Aorta (tissue), 5 donors: Measurements from ENCODE around the gene TMEM176A. TPM values are rescaled to one million over a fixed set of nuclear protein-coding genes. Genes with fewer than 3 reads are reported as not detected.

Source experiments
- ATAC-seq: fragments of 200-7000 bp; cut with Tn5 transposase; one replicate; pipeline ENCODE4 v1.9.1; 2022; ENCODE audit warnings: moderate library complexity; ENCODE audit not compliant: low FRiP score
- DNase-seq, 2 donors: peaks; one replicate each; pipeline ENCODE4 v3.0.0-alpha.2; 2020
- H3K27ac ChIP-seq, 2 donors: one replicate each; pipeline ENCODE4 v1.5.1; 2013; ENCODE audit warnings: low read length in 2 of 2, mild to moderate bottlenecking in 2 of 2, moderate library complexity in 2 of 2, control low read depth in 1 of 2, inconsistent platforms in 1 of 2, low read depth in 1 of 2
- H3K27me3 ChIP-seq, 2 donors: one replicate each; pipeline ENCODE4 v1.6.1; 2013; ENCODE audit warnings: control low read depth in 1 of 2, low read length in 1 of 2, mild to moderate bottlenecking in 1 of 2, moderate library complexity in 1 of 2; ENCODE audit not compliant: insufficient read depth in 2 of 2, control insufficient read depth in 1 of 2
- H3K36me3 ChIP-seq, 2 donors: one replicate each; pipeline ENCODE4 v1.6.1; 2013; ENCODE audit warnings: control low read depth in 1 of 2, low read length in 1 of 2, mild to moderate bottlenecking in 1 of 2; ENCODE audit not compliant: insufficient read depth in 2 of 2, control insufficient read depth in 1 of 2
- H3K4me1 ChIP-seq, 2 donors: one replicate each; pipeline ENCODE4 v1.6.1; 2013; ENCODE audit warnings: low read length in 2 of 2, control low read depth in 1 of 2, mild to moderate bottlenecking in 1 of 2, moderate library complexity in 1 of 2; ENCODE audit not compliant: insufficient read depth in 2 of 2, control insufficient read depth in 1 of 2
- H3K4me3 ChIP-seq, 2 donors: one replicate each; pipeline ENCODE4 v1.5.1; 2013; ENCODE audit warnings: low read length in 2 of 2, control low read depth in 1 of 2, mild to moderate bottlenecking in 1 of 2
- H3K9me3 ChIP-seq: one replicate; pipeline ENCODE4 v1.6.1; 2013; ENCODE audit warnings: mild to moderate bottlenecking, low read length; ENCODE audit not compliant: control insufficient read depth
- WGBS, 2 donors: extraction: QIAGEN DNeasy Blood & Tissue Kit; methylation state at CpG; one replicate each; pipeline ENCODE4 v1.1.7; 2013; 5-methylcytosine and 5-hydroxymethylcytosine counted together
- intact Hi-C, 2 donors: fragments of 100-400 bp; cut with DNase I; formaldehyde crosslinking; loops; one replicate each; pipeline versions ENCODE4 v1.14.2 to v1.15.0; 2022
- polyA plus RNA-seq, 2 donors: library from polyadenylated mRNA; stranded (reverse); fragments of 200-250 nt; gene quantifications; one replicate each; pipeline ENCODE4 v1.2.3, GENCODE V29; 2013
- total RNA-seq, 2 donors: library from RNA; stranded (reverse); fragmentation: NEBNext Ultra II Directional; extraction: Animal tissue kit (Norgen Biotek cat#: 25700); gene quantifications; one replicate each; pipeline ENCODE4 v1.2.1, GENCODE V29; 2021
- donor health status: healthy with polysubstance abuse.
- donor health status: Bipolar disorder and iron deficiency.
- donor health status: DM: no; HTN: no; CAD: no.
- donor health status: DM: no; HTN: no; CAD: no.
- donor health status: DM: yes; HTN: yes; CAD: no.

TMEM176A gene
- total and polyA plus RNA-seq, 4 donors: 3.7 to 77.7 (median 37.0) TPM

- Histone ChIP-seq H3K27me3 (no peaks in the 10 kb centered on the region), H3K9me3 (no peaks in the 10 kb centered on the region), H3K4me3 (no peak overlapping the region), H3K36me3 (no peaks in the 10 kb centered on the region), H3K27ac (no peak overlapping the region), H3K4me1 (no peaks in the 10 kb centered on the region)
- 51 to 56% methylated on average over 7 of the region's 7 CpGs for WGBS, 2 donors
- DNase-seq (no peak), ATAC-seq (no peak)
- intact Hi-C loops: no loop called here
These were observed 20.1 kb downstream of the TMEM176A start for GRCh38 chr7:150820578-150821198.

- no peaks in the 10 kb centered on the region for H3K27me3 ChIP-seq
- intact Hi-C loops: no loop called here
- no peak overlapping the region for H3K4me3 ChIP-seq
- DNase-seq (no peak), ATAC-seq (no peak)
- no peaks in the 10 kb centered on the region for H3K4me1 ChIP-seq
- H3K36me3 ChIP-seq: no peaks in the 10 kb centered on the region
- no peaks in the 10 kb centered on the region for H3K9me3 ChIP-seq
- no peak overlapping the region for H3K27ac ChIP-seq
- WGBS, 2 donors: 60 to 62% methylated on average over 8 of the region's 8 CpGs
These were observed 22.5 kb downstream of the TMEM176A start for GRCh38 chr7:150823043-150823442.

- intact Hi-C loops: no loop called here
- ATAC-seq (no peak), DNase-seq (no peak)
- Histone ChIP-seq H3K36me3 (no peaks in the 10 kb centered on the region), H3K4me1 (no peaks in the 10 kb centered on the region), H3K27me3 (no peaks in the 10 kb centered on the region), H3K27ac (no peak overlapping the region), H3K9me3 (no peaks in the 10 kb centered on the region), H3K4me3 (no peak overlapping the region)
- 33 to 43% methylated on average over 10 of the region's 10 CpGs for WGBS, 2 donors
These were observed 23.0 kb downstream of the TMEM176A start for GRCh38 chr7:150823484-150824126.

- H3K27ac ChIP-seq: no peak overlapping the region
- H3K27me3 ChIP-seq: no peaks in the 10 kb centered on the region
- H3K4me1 ChIP-seq: no peaks in the 10 kb centered on the region
- no peaks in the 10 kb centered on the region for H3K9me3 ChIP-seq
- DNase-seq (no peak), ATAC-seq (no peak)
- WGBS, 2 donors: 90 to 95% methylated on average over 20 of the region's 20 CpGs
- H3K4me3 ChIP-seq: no peak overlapping the region
- intact Hi-C loops: no loop called here
- H3K36me3 ChIP-seq: no peaks in the 10 kb centered on the region
These were observed 24.0 kb downstream of the TMEM176A start for GRCh38 chr7:150824379-150825177.

GRCh38 chr7:150826061-150826849 is 25.7 kb downstream of the TMEM176A start:
- Histone ChIP-seq H3K9me3 (no peaks in the 10 kb centered on the region), H3K4me1 (no peaks in the 10 kb centered on the region), H3K4me3 (no peak overlapping the region), H3K27me3 (no peaks in the 10 kb centered on the region), H3K27ac (no peak overlapping the region), H3K36me3 (no peaks in the 10 kb centered on the region)
- DNase-seq (no peak), ATAC-seq (no peak)
- intact Hi-C loops: no loop called here
- WGBS, 2 donors: 61 to 62% methylated on average over 6 of the region's 6 CpGs

- WGBS, 2 donors: 69 to 96% methylated on average over 2 of the region's 2 CpGs
- Histone ChIP-seq H3K27me3 (no peaks in the 10 kb centered on the region), H3K9me3 (peaks cover 1% of the 10 kb centered on the region), H3K27ac (no peak overlapping the region), H3K36me3 (no peaks in the 10 kb centered on the region), H3K4me3 (no peak overlapping the region), H3K4me1 (no peaks in the 10 kb centered on the region)
- intact Hi-C loops: no loop called here
- ATAC-seq: no peak
- DNase-seq: no peak
These were observed 27.8 kb downstream of the TMEM176A start for GRCh38 chr7:150828384-150828783.

GRCh38 chr7:150829426-150829825 is 28.9 kb downstream of the TMEM176A start:
- intact Hi-C loops: no loop called here

GRCh38 chr7:150830937-150831336 is 30.4 kb downstream of the TMEM176A start:
- Histone ChIP-seq H3K4me3 (no peak overlapping the region), H3K27ac (no peak overlapping the region), H3K36me3 (no peaks in the 10 kb centered on the region), H3K4me1 (no peaks in the 10 kb centered on the region), H3K27me3 (no peaks in the 10 kb centered on the region), H3K9me3 (peaks cover 1% of the 10 kb centered on the region)
- 35 to 79% methylated on average over 1 of the region's 1 CpG for WGBS, 2 donors
- ATAC-seq (no peak), DNase-seq (no peak)
- intact Hi-C loops: no loop called here

More at GRCh38 chr7:150829426-150829825, 28.9 kb downstream of the TMEM176A start:
- 68 to 88% methylated on average over 1 of the region's 1 CpG for WGBS, 2 donors
- H3K27me3 ChIP-seq: no peaks in the 10 kb centered on the region
- H3K9me3 ChIP-seq: peaks cover 1% of the 10 kb centered on the region
- DNase-seq (no peak), ATAC-seq (no peak)
- H3K27ac ChIP-seq: no peak overlapping the region
- no peak overlapping the region for H3K4me3 ChIP-seq
- no peaks in the 10 kb centered on the region for H3K4me1 ChIP-seq
- no peaks in the 10 kb centered on the region for H3K36me3 ChIP-seq
